HG03575 (cell line): ENCODE data around the gene MFGE8.
"Not testable (repeated sequence)": the region's sequence is repeated elsewhere in the genome, so short reads cannot be mapped to it uniquely, and the experiment has no call there.

ENCODE experiments used
- ATAC-seq: cut with Tn5 transposase; IDR thresholded peaks from one replicate; pipeline ENCODE4 v1.9.1; 2021; ENCODE audit not compliant: unreplicated experiment, insufficient number of reproducible peaks, low FRiP score; ENCODE audit errors: extremely low read depth

The MFGE8 gene

GRCh38 chr15:88913017-88913849 is at the start of gene MFGE8:
TSS of gene MFGE8 (minus strand) at chr15:88913379. CDS start at chr15:88913319, 60 bp downstream.
- no peak for ATAC-seq

GRCh38 chr15:88959445-88959844 is 46.3 kb upstream of the MFGE8 start:
- ATAC-seq = no peak

GRCh38 chr15:88956906-88957305 is 43.7 kb upstream of the MFGE8 start:
- no peak for ATAC-seq

- ATAC-seq = no peak
These were observed 43.1 kb upstream of the MFGE8 start for GRCh38 chr15:88956263-88956662.

- no peak for ATAC-seq
These were observed 41.5 kb upstream of the MFGE8 start for GRCh38 chr15:88954431-88955277.

GRCh38 chr15:88950600-88951160 is 37.5 kb upstream of the MFGE8 start:
- no peak for ATAC-seq

GRCh38 chr15:88949734-88950400 is 36.7 kb upstream of the MFGE8 start:
- ATAC-seq = peak; percentile 57

GRCh38 chr15:88940110-88940675 is 27.0 kb upstream of the MFGE8 start:
- ATAC-seq = no peak

- ATAC-seq = no peak
These were observed 26.3 kb upstream of the MFGE8 start for GRCh38 chr15:88939486-88939806.

GRCh38 chr15:88938802-88939485 is 25.8 kb upstream of the MFGE8 start:
- ATAC-seq = no peak

GRCh38 chr15:88934449-88934848 is 21.3 kb upstream of the MFGE8 start:
- ATAC-seq = not testable (repeated sequence)

GRCh38 chr15:88932875-88933330 is 19.7 kb upstream of the MFGE8 start:
- no peak for ATAC-seq

GRCh38 chr15:88932271-88932874 is 19.2 kb upstream of the MFGE8 start:
- no peak for ATAC-seq

- no peak for ATAC-seq
These were observed 17.4 kb upstream of the MFGE8 start for GRCh38 chr15:88930579-88930978.

GRCh38 chr15:88929358-88930098 is 16.3 kb upstream of the MFGE8 start:
- not testable (repeated sequence) for ATAC-seq

- not testable (repeated sequence) for ATAC-seq
These were observed 15.0 kb upstream of the MFGE8 start for GRCh38 chr15:88928192-88928591.

GRCh38 chr15:88925648-88926047 is 12.5 kb upstream of the MFGE8 start:
- ATAC-seq = not testable (repeated sequence)
